Loucy (cell line): ENCODE data around the gene C16orf90.

Experiments
- CTCF ChIP-seq: fragments of 200-600 bp; sonication (generic); conservative IDR thresholded peaks from 2 replicates; pipeline ENCODE4 v1.5.1; 2014; ENCODE audit warnings: mild to moderate bottlenecking, antibody characterized with exemption, low read length
- EZH2phosphoT487 ChIP-seq: fragments of 200-600 bp; IDR thresholded peaks from 2 replicates; pipeline ENCODE4 v1.6.1; 2018; ENCODE audit warnings: antibody characterized with exemption, mild to moderate bottlenecking, moderate library complexity, borderline replicate concordance

- TF ChIP-seq CTCF = peak; percentile 59
- no peak for TF ChIP-seq EZH2phosphoT487
These were observed 34.1 kb downstream of the C16orf90 start for GRCh38 chr16:3461151-3461550.
